ENCODE measurements around the gene HOOK1.
A peak's percentile ranks its signal among the peaks of the same experiment; 100 is the strongest.
"Not testable (repeated sequence)": the region's sequence is repeated elsewhere in the genome, so short reads cannot be mapped to it uniquely, and the experiment has no call there.

HOOK1 gene

DNA sequence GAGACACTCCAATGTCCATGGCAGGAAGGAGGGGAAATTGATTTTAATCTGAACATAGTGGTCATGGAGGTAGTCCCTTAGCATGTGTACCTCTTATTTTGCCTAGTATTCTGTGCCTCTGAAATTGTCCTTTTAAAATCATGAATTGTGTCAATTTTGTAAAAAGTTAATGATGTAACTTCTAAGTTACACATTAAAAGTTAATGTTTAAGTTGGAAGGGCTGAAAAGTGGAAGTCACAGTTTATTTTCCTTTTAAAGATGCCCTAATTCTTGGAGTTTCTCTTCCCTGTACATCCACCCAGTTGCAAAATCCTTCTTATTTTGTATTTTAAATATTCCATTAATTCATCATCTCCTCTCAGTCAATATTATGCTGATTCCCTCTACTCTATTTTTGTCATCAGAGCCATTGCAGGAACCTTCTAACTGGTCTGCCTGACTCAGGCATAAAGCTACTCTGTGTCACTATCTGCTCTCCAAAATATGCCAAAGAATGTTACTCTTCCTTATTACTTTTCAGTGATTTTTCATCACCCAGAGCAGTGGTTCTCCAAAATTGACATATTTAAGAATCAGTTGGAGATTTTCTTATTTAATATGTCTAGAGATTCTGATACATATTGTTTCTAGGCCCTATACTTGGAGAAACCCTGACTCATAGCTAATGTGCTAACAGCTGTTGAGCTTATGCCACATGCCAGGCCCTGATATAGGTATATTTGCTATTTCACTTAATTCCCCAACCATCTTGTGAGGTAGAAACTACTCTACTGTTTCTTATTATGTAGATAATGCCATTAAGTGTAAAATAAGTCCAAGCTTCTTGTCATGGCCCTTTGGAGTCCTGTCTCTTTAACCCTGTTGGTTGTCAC is 5.1 kb downstream of the HOOK1 start:
- DNase-seq (ENCODE audit: low read depth): no peak

DNA sequence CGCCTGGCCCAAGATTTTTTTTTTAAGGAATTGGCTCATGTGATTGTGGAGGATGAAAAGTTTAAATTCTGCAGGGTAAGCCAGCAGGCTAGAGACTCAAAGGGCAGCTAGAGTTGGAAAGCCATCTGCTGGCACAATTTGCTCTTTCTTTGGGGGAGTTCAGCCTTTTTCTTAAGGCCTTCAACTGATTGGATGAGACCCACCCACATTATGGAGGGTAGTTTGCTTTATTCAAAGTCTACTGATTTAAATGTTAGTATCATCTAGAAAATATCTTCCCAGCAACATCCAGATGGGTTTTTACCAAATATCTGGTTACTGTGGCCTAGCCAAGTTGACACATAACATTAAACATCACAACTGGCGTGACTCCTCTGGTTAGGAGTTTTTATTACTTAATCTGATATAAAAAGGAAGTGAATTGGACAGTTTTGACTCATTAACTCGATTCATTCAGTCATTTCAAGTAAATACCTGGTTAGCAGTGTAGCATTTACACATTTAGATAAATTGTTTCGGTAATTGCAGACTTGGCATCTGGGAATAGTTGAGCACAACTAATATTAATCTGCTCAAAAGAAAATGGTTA is 12.4 kb downstream of the HOOK1 start:
- no peak for DNase-seq (ENCODE audit: low read depth)

GRCh38 chr1:59828160-59828559 is 13.4 kb downstream of the HOOK1 start:
- DNase-seq (ENCODE audit: low read depth): no peak

DNA sequence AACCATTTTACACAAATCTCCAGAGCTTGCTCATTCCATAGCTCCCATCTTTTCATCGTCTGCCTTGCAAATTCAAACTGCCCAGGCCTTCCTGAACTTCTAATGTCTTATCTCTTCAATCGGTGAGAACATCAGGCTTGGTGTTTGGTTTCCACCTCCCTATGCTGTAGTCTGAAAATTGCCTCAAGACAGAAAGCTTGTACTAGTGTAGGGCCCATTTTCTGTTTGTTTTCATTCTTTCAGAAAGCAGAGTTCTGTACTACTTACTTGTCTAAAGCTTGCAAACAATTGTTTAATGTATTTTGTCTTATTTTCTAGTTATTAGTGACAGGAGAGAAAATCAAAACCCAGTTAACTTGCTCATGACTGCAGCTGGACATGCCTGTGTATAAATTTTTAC is 16.8 kb downstream of the HOOK1 start:
- no peak for DNase-seq (ENCODE audit: low read depth)

DNA sequence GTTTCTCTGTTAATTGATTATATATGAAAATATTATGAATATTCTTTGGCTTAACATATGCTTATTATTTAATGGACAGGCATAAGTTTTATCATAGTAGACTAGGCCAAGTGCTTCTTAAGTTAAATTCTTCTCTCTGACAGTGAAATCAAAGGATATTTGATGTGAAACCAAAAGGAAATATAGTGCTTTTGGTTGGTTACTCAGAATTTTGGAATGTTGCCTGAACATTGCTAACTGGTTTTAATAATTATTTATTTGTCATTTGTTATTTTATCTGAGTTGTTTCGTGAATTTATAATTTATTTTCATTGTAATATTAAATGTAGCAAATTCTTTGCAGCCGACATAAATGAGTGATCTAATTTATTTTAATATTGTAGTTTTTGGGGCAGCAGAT is 18.3 kb downstream of the HOOK1 start:
- no peak for DNase-seq (ENCODE audit: low read depth)

DNA sequence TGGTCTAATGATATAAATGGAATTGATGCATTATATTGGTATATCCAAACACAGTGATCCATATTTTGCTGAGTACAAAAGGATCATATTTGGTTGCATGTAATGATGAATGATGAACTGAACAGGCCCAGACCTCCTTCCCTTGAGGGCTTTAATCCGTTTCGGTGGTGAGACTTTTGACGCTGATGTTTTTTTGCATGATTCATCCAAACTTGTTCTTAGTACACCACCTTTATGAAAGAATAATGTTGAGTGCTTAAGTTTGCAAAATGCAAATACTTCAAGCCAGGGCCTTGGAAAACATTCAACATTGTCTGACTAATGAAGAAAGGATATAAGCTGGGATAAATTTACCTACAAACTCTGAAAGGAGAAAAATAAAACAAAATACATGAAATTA is 19.2 kb downstream of the HOOK1 start:
- no peak for DNase-seq (ENCODE audit: low read depth)

DNA sequence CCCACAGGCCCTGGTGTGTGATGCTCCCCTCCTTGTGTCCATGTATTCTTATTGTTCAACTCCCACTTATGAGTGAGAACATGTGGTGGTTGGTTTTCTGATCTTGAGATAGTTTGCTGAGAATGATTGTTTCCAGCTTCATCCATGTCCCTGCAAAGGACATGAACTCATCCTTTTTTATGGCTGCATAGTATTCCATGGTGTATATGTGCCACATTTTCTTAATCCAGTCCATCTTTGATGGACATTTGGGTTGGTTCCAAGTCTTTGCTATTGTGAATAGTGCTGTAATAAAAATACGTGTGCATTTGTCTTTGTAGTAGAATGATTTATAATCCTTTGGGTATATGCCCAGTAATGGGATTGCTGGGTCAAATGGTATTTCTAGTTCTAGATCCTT is 23.1 kb downstream of the HOOK1 start:
- DNase-seq (ENCODE audit: low read depth): not testable (repeated sequence)

DNA sequence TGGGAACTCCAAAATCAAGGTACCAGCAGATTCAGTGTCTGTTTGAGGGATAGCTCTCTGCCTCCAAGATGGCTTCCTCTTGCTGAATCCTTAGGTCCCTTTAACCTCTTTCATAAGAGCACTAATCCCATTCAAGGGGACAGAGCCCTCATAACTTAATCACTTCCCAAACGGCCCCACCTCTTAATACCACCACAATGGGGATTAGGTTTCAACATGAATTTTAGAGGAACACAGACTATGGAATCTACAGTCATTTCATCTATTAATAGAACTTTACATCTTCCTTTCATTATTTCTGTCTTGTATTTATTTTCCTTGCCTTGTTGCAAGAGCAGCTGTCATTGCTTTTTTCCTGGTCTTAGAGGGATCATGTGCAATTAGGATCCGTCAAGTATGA is 30.3 kb downstream of the HOOK1 start:
- no peak for DNase-seq (ENCODE audit: low read depth)

GRCh38 chr1:59846209-59846894 is 31.6 kb downstream of the HOOK1 start:
- no peak for DNase-seq (ENCODE audit: low read depth)

DNA sequence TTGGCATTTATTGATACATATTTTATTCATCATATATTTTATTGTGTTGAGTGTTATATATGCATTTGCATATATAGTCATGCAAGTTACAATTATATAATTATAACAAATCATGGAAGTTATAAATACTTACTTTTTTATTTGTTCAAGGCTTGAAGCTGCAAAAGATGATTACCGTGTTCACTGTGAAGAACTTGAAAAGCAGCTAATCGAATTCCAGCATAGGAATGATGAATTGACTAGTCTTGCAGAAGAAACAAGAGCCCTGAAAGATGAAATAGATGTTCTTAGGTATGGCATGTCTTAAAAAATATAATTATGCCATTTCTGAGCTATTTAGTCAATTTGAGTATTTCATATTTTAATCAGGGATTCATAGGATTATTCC is 32.1 kb downstream of the HOOK1 start:
- no peak for DNase-seq (ENCODE audit: low read depth)

DNA sequence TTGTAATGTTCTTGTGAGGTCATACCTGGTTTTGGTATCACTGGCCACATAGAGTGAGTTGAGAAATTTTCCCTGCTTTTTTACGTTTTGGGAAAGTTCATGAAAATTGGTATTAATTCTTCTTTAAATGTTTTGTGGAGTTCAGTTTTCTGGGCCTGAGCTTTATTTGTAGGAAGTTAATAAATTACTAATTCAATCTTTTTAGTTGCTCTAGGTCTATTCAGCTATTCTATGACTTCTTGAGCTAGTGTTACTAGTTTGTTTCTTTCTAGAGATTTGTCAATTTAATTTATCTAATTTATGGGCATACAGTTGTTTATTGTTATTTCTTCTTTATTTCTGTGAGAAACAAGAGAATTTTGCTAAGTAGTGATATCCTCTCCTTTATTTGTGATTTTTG is 37.4 kb downstream of the HOOK1 start:
- DNase-seq (ENCODE audit: low read depth): no peak

- not testable (repeated sequence) for DNase-seq (ENCODE audit: low read depth)
Measured at GRCh38 chr1:59855297-59855696, 40.5 kb downstream of the HOOK1 start.

GRCh38 chr1:59856725-59857338 is 42.1 kb downstream of the HOOK1 start:
- DNase-seq (ENCODE audit: low read depth): no peak

GRCh38 chr1:59857679-59858354 is 43.1 kb downstream of the HOOK1 start:
- no peak for DNase-seq (ENCODE audit: low read depth)

DNA sequence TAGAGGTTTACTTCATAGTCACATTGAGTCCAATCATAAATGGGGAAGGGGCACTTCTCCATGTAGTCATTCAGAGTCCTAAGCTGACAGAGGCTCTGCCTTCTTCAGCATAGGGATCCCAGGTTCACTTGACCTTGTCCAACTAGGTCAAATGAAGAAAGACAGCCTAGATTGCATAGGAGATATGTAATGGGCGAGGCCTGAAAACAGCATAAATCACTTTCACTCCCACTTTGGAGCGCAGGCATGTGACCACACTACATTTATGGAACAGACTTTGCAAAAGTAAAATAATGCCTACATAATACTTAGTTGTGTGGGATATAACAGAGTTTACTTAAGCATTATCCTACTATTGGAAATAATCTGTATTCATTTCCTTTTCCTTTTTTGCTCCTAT is 51.7 kb downstream of the HOOK1 start:
- no peak for DNase-seq (ENCODE audit: low read depth)

GRCh38 chr1:59871746-59872145 is 57.0 kb downstream of the HOOK1 start:
- no peak for DNase-seq (ENCODE audit: low read depth)

DNA sequence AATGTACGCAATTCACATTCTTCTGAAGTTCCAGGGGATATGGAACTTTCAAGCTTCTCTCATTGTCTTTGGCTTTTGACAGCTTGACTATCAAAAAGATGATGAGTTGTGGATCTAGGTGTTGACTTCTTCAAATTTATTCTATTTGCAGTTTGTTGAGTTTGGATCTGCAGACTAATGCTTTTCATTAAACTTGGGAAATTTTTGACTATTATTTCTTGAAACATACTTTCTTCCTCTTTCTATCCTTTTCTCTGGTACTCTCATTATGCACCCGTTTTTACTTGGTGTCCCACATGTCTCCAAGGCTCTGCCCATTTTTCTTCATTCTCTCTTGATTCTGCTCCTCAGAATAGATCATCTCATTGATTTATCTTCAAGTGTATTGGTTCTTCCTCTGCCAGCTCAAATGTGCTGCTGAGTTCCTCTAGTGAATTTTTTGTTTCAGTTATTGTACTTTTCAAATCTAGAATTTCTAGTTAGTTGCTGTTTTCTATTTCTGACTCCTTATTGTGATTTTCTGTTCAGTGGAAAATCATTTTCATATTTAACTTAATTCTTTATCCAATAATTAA is 62.4 kb downstream of the HOOK1 start:
- DNase-seq (ENCODE audit: low read depth): no peak

DNA sequence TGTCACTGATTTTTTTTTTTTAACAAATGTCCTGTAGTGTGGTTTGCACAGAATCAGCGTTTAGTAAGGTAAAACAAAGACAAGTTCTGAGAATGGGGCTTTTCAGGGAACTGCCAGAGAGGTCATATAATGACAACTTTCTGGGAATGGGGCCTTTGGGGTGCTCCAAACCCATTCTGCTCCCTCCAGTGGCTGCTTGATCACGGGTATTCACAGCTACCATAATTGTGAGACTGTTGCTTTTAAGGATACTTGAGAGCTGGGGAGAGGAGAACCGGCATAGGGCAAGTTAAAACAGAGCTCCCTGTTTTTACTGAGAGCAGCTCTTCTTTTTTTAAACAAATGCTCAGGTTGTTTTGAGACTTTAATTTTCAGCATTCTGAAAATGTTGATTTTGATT is 63.6 kb downstream of the HOOK1 start:
- DNase-seq (ENCODE audit: low read depth): no peak

DNA sequence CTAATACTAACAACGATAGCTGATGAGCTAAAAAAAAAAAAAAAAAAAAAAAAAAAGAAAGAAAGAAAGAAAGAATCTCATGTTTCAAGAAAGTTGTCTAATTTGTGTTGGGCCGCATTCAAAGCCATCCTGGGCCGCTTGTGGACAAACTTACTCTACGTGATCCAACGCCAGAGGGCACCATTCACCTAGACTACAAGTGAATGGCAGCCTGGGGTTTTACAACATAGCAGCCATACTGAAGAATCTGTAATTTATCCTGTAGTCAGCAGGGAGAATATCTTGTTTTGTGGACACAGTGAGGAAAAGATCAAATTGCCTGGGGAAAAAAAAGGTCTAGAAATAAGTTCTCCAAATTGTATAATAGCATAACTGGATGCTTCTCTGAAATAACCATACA is 64.8 kb downstream of the HOOK1 start:
- peak; percentile 19 for DNase-seq (ENCODE audit: low read depth)

DNA sequence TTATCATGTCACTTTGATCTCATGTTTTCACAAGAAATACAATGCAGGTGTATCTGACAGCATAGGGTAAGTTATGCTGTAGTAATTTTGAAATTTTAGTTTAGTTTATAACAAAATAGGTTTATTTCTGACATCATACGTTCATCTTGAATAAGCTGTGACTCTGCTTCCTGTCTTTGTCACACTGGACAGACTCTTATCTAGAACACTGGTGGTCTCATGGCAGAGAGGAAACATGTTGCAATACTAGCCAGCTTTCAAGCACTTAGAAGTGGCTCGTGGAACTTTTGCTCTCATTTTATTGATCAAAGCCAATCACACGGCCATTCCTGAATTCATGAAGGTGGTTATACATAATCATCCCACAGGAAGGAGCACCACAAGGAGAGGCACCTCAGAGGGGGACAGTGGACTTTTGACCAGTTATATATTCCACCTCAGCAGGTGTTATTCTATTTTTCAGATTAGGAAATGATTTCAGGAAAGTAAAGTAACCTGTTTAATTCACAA is 65.3 kb downstream of the HOOK1 start:
- no peak for DNase-seq (ENCODE audit: low read depth)

- DNase-seq (ENCODE audit: low read depth): no peak
Measured at GRCh38 chr1:59880735-59881134, 66.0 kb downstream of the HOOK1 start.

Data from stimulated activated CD8-positive, alpha-beta memory T cell treated with anti-CD3 and anti-CD28 coated beads, Interleukin-12 subunit alpha, Interleukin-12 subunit beta, amount 100 ng/mL, for 1 hour (primary cell).